GM23338 (cell line): ENCODE measurements around the gene RPL29. TPM values are rescaled to one million over a fixed set of nuclear protein-coding genes. Genes with fewer than 3 reads are reported as not detected.

Experiments
- ATAC-seq: fragments of 200-7000 bp; cut with Tn5 transposase; 3 replicates; pipeline ENCODE4 v1.9.1; 2020
- DNase-seq: peaks from one replicate; pipeline ENCODE4 v3.0.0-alpha.2; 2015; ENCODE audit warnings: low spot score
- H2AFZ ChIP-seq: fragments of 200-600 bp; sonication (generic); 2 replicates; pipeline ENCODE4 v1.8.0; 2016; ENCODE audit warnings: antibody characterized with exemption, mild to moderate bottlenecking, moderate library complexity
- H3F3A ChIP-seq: fragments of 200-600 bp; sonication (generic); replicated peaks from 2 replicates; pipeline ENCODE4 v1.8.0; 2017; ENCODE audit warnings: antibody characterized with exemption, mixed run types, low read depth
- H3K27ac ChIP-seq: fragments of 200-600 bp; sonication (generic); 2 replicates; pipeline ENCODE4 v1.6.1; 2016; ENCODE audit warnings: low read depth
- H3K27me3 ChIP-seq: fragments of 200-600 bp; sonication (generic); 2 replicates; pipeline ENCODE4 v1.8.0; 2016; ENCODE audit warnings: mild to moderate bottlenecking, mixed run types, moderate library complexity; ENCODE audit not compliant: insufficient read depth
- H3K36me3 ChIP-seq: fragments of 200-600 bp; sonication (generic); 2 replicates; pipeline ENCODE4 v1.8.0; 2016; ENCODE audit warnings: mild to moderate bottlenecking; ENCODE audit not compliant: insufficient read depth
- H3K4me1 ChIP-seq: fragments of 200-600 bp; sonication (generic); 2 replicates; pipeline ENCODE4 v1.8.0; 2016; ENCODE audit warnings: mild to moderate bottlenecking, moderate library complexity; ENCODE audit not compliant: insufficient read depth
- H3K4me2 ChIP-seq: fragments of 200-600 bp; sonication (generic); 2 replicates; pipeline ENCODE4 v1.7.1; 2017; ENCODE audit warnings: mixed run types
- H3K4me3 ChIP-seq: fragments of 200-600 bp; sonication (generic); 2 replicates; pipeline ENCODE4 v1.6.1; 2016; ENCODE audit warnings: mixed run types
- H3K79me2 ChIP-seq: fragments of 200-600 bp; sonication (generic); replicated peaks from 2 replicates; pipeline ENCODE4 v1.8.0; 2017; ENCODE audit warnings: mild to moderate bottlenecking; ENCODE audit not compliant: insufficient read depth
- H3K9me2 ChIP-seq: fragments of 200-600 bp; sonication (generic); 2 replicates; pipeline ENCODE4 v1.8.0; 2017; ENCODE audit not compliant: insufficient read depth
- H4K20me1 ChIP-seq: fragments of 200-600 bp; sonication (generic); replicated peaks from 2 replicates; pipeline ENCODE4 v1.8.0; 2017; ENCODE audit warnings: mild to moderate bottlenecking; ENCODE audit not compliant: insufficient read depth
- H3K27ac Mint-ChIP-seq: 2 replicates; pipeline ENCODE4 v1.8.0; 2020; ENCODE audit warnings: inconsistent platforms, mild to moderate bottlenecking, moderate library complexity, mixed read lengths
- H3K27me3 Mint-ChIP-seq: 3 replicates; pipeline ENCODE4 v1.8.0; 2022; ENCODE audit warnings: low read depth, mild to moderate bottlenecking, moderate library complexity, mixed read lengths, inconsistent platforms; ENCODE audit not compliant: insufficient read depth, poor library complexity
- H3K36me3 Mint-ChIP-seq: 3 replicates; pipeline ENCODE4 v1.8.0; 2021; ENCODE audit warnings: low read depth, mild to moderate bottlenecking, inconsistent platforms, moderate library complexity, mixed read lengths
- H3K4me1 Mint-ChIP-seq: 3 replicates; pipeline ENCODE4 v1.8.0; 2020; ENCODE audit warnings: mild to moderate bottlenecking, inconsistent platforms, mixed read lengths
- H3K4me3 Mint-ChIP-seq: 3 replicates; pipeline ENCODE4 v1.8.0; 2021; ENCODE audit warnings: moderate library complexity, mild to moderate bottlenecking, inconsistent platforms, mixed read lengths
- H3K9me3 Mint-ChIP-seq: 3 replicates; pipeline ENCODE4 v1.8.0; 2020; ENCODE audit warnings: moderate library complexity, mild to moderate bottlenecking, inconsistent platforms, mixed read lengths
- CREB1 ChIP-seq: fragments of 250-450 bp; sonication (Bioruptor Pico); IDR thresholded peaks from 2 replicates; pipeline ENCODE4 v1.5.0; 2020; ENCODE audit warnings: low read depth, mild to moderate bottlenecking, moderate library complexity
- EZH2 ChIP-seq: fragments of 200-600 bp; sonication (generic); IDR thresholded peaks from one replicate; pipeline ENCODE4 v1.8.0; 2017; ENCODE audit warnings: antibody characterized with exemption, mild to moderate bottlenecking, low read depth; ENCODE audit not compliant: unreplicated experiment
- EZH2phosphoT487 ChIP-seq: fragments of 200-600 bp; sonication (generic); IDR thresholded peaks from one replicate; pipeline ENCODE4 v1.8.1; 2018; ENCODE audit warnings: antibody characterized with exemption; ENCODE audit not compliant: unreplicated experiment
- JUNB ChIP-seq: IDR thresholded peaks from one replicate; pipeline ENCODE4 v1.6.1; 2016; ENCODE audit warnings: antibody characterized with exemption; ENCODE audit not compliant: unreplicated experiment
- POLR2AphosphoS5 ChIP-seq: IDR thresholded peaks from 2 replicates; pipeline ENCODE4 v1.6.1; 2016; ENCODE audit warnings: antibody characterized with exemption, low read depth
- ZNF114 ChIP-seq: fragments of 250-450 bp; sonication (Bioruptor Pico); IDR thresholded peaks from 2 replicates; pipeline ENCODE4 v1.5.0; 2020; ENCODE audit warnings: mild to moderate bottlenecking, moderate library complexity
- ZNF331 ChIP-seq: fragments of 250-450 bp; sonication (Bioruptor Pico); IDR thresholded peaks from 2 replicates; pipeline ENCODE4 v1.5.0; 2020; ENCODE audit warnings: low read depth, mild to moderate bottlenecking, moderate library complexity
- polyA plus RNA-seq: library from polyadenylated mRNA; unstranded; fragments of >200 nt; fragmentation: Nextera tagmentation; extraction: Ambion mirVana; gene quantifications from 2 replicates; pipeline ENCODE4 v1.2.1, GENCODE V29; 2016
- total RNA-seq: library from RNA; depleted of rRNA; stranded (reverse); fragments of >200 nt; shearing (Covaris generic); gene quantifications from 2 replicates; pipeline ENCODE4 v1.2.3, GENCODE V29; 2014
- TF ChIP-seq, protein P1 (sequence below): fragments of 250-450 bp; sonication (Bioruptor Pico); IDR thresholded peaks from 2 replicates; pipeline ENCODE4 v1.5.0; 2020; ENCODE audit warnings: mild to moderate bottlenecking, moderate library complexity
- TF ChIP-seq, protein P2 (sequence below): IDR thresholded peaks from one replicate; pipeline ENCODE4 v1.6.1; 2018; ENCODE audit warnings: antibody characterized with exemption; ENCODE audit not compliant: unreplicated experiment

Gene RPL29
- total and polyA plus RNA-seq, 2 experiments from 2014 or later: 1,471 to 1,864 TPM

- TF ChIP-seq, protein P1, sequence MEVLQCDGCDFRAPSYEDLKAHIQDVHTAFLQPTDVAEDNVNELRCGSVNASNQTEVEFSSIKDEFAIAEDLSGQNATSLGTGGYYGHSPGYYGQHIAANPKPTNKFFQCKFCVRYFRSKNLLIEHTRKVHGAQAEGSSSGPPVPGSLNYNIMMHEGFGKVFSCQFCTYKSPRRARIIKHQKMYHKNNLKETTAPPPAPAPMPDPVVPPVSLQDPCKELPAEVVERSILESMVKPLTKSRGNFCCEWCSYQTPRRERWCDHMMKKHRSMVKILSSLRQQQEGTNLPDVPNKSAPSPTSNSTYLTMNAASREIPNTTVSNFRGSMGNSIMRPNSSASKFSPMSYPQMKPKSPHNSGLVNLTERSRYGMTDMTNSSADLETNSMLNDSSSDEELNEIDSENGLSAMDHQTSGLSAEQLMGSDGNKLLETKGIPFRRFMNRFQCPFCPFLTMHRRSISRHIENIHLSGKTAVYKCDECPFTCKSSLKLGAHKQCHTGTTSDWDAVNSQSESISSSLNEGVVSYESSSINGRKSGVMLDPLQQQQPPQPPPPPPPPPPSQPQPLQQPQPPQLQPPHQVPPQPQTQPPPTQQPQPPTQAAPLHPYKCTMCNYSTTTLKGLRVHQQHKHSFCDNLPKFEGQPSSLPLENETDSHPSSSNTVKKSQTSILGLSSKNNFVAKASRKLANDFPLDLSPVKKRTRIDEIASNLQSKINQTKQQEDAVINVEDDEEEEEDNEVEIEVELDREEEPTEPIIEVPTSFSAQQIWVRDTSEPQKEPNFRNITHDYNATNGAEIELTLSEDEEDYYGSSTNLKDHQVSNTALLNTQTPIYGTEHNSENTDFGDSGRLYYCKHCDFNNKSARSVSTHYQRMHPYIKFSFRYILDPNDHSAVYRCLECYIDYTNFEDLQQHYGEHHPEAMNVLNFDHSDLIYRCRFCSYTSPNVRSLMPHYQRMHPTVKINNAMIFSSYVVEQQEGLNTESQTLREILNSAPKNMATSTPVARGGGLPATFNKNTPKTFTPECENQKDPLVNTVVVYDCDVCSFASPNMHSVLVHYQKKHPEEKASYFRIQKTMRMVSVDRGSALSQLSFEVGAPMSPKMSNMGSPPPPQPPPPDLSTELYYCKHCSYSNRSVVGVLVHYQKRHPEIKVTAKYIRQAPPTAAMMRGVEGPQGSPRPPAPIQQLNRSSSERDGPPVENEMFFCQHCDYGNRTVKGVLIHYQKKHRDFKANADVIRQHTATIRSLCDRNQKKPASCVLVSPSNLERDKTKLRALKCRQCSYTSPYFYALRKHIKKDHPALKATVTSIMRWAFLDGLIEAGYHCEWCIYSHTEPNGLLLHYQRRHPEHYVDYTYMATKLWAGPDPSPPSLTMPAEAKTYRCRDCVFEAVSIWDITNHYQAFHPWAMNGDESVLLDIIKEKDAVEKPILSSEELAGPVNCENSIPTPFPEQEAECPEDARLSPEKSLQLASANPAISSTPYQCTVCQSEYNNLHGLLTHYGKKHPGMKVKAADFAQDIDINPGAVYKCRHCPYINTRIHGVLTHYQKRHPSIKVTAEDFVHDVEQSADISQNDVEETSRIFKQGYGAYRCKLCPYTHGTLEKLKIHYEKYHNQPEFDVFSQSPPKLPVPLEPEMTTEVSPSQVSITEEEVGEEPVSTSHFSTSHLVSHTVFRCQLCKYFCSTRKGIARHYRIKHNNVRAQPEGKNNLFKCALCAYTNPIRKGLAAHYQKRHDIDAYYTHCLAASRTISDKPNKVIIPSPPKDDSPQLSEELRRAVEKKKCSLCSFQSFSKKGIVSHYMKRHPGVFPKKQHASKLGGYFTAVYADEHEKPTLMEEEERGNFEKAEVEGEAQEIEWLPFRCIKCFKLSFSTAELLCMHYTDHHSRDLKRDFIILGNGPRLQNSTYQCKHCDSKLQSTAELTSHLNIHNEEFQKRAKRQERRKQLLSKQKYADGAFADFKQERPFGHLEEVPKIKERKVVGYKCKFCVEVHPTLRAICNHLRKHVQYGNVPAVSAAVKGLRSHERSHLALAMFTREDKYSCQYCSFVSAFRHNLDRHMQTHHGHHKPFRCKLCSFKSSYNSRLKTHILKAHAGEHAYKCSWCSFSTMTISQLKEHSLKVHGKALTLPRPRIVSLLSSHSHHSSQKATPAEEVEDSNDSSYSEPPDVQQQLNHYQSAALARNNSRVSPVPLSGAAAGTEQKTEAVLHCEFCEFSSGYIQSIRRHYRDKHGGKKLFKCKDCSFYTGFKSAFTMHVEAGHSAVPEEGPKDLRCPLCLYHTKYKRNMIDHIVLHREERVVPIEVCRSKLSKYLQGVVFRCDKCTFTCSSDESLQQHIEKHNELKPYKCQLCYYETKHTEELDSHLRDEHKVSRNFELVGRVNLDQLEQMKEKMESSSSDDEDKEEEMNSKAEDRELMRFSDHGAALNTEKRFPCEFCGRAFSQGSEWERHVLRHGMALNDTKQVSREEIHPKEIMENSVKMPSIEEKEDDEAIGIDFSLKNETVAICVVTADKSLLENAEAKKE (CRISPR knock-in tag): no peak
- no peak for TF ChIP-seq EZH2
- no peak for TF ChIP-seq JUNB
- TF ChIP-seq, protein P2, sequence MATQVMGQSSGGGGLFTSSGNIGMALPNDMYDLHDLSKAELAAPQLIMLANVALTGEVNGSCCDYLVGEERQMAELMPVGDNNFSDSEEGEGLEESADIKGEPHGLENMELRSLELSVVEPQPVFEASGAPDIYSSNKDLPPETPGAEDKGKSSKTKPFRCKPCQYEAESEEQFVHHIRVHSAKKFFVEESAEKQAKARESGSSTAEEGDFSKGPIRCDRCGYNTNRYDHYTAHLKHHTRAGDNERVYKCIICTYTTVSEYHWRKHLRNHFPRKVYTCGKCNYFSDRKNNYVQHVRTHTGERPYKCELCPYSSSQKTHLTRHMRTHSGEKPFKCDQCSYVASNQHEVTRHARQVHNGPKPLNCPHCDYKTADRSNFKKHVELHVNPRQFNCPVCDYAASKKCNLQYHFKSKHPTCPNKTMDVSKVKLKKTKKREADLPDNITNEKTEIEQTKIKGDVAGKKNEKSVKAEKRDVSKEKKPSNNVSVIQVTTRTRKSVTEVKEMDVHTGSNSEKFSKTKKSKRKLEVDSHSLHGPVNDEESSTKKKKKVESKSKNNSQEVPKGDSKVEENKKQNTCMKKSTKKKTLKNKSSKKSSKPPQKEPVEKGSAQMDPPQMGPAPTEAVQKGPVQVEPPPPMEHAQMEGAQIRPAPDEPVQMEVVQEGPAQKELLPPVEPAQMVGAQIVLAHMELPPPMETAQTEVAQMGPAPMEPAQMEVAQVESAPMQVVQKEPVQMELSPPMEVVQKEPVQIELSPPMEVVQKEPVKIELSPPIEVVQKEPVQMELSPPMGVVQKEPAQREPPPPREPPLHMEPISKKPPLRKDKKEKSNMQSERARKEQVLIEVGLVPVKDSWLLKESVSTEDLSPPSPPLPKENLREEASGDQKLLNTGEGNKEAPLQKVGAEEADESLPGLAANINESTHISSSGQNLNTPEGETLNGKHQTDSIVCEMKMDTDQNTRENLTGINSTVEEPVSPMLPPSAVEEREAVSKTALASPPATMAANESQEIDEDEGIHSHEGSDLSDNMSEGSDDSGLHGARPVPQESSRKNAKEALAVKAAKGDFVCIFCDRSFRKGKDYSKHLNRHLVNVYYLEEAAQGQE: no peak
These were observed 26.0 kb upstream of the RPL29 start (continued) for GRCh38 chr3:52021489-52022268.

- Histone ChIP-seq H3K79me2 (no peaks in the 10 kb centered on the region), H3K4me1 (peaks cover 3% of the 10 kb centered on the region; the same call in 1 of the 2 replicates), H3K4me3 (no peak overlapping the region), H3K36me3 (no peaks in the 10 kb centered on the region), H3F3A (no peaks in the 10 kb centered on the region), H3K27ac (no peak overlapping the region), H3K4me2 (no peak overlapping the region), H4K20me1 (no peaks in the 10 kb centered on the region), H3K27me3 (no peaks in the 10 kb centered on the region), H3K9me2 (no peaks in the 10 kb centered on the region), H2AFZ (no peak overlapping the region)
- H3K27me3 Mint-ChIP-seq: peaks cover 12% of the 10 kb centered on the region
- no peak overlapping the region for H3K27ac Mint-ChIP-seq
- peaks cover 11% of the 10 kb centered on the region for H3K4me1 Mint-ChIP-seq
- H3K9me3 Mint-ChIP-seq: no peaks in the 10 kb centered on the region
- ATAC-seq (no peak), DNase-seq (no peak)
- no peaks in the 10 kb centered on the region for H3K36me3 Mint-ChIP-seq
- no peak overlapping the region for H3K4me3 Mint-ChIP-seq
- TF ChIP-seq ZNF114 (CRISPR knock-in tag): no peak
- TF ChIP-seq EZH2phosphoT487: no peak
- TF ChIP-seq, protein P2: no peak
- no peak for TF ChIP-seq EZH2
- TF ChIP-seq POLR2AphosphoS5: no peak
- TF ChIP-seq ZNF331 (CRISPR knock-in tag): no peak
- no peak for TF ChIP-seq CREB1 (CRISPR knock-in tag)
- no peak for TF ChIP-seq JUNB
These were observed 25.1 kb upstream of the RPL29 start for GRCh38 chr3:52020796-52021195.
